K562 (cell line): ENCODE measurements around the gene IFT27. TPM values are rescaled to one million over a fixed set of nuclear protein-coding genes. Genes with fewer than 3 reads are reported as not detected.

Experiments
- HNRNPK ChIP-seq: fragments of 200-400 bp; formaldehyde crosslinking; IDR thresholded peaks from one replicate; pipeline ENCODE4 v1.6.1; 2018; ENCODE audit warnings: mild to moderate bottlenecking, low read depth, low read length; ENCODE audit not compliant: poor library complexity, severe bottlenecking
- IRF9 ChIP-seq: fragments of 450-650 bp; IDR thresholded peaks from 2 replicates; pipeline ENCODE4 v1.6.1; 2016; ENCODE audit warnings: missing biosample characterization, missing genetic modification characterization
- RAD21 ChIP-seq, 2 experiments: fragments of 250-450 bp in 1 of 2; fragments of 450-650 bp in 1 of 2; sonication (Bioruptor Pico) in 1 of 2; formaldehyde crosslinking in 1 of 2; IDR thresholded peaks in 1 of 2; conservative IDR thresholded peaks in 1 of 2; 2 replicates each; pipeline versions ENCODE4 v1.4.0 to v1.8.0; 2020 to 2022; ENCODE audit warnings: mild to moderate bottlenecking in 2 of 2, moderate library complexity in 1 of 2
- RUNX1 ChIP-seq: sonication (generic); IDR thresholded peaks from 2 replicates; pipeline ENCODE4 v1.6.1; 2016; ENCODE audit warnings: antibody characterized with exemption, low read depth
- SAFB2 ChIP-seq: fragments of 200-400 bp; formaldehyde crosslinking; IDR thresholded peaks from 2 replicates; pipeline ENCODE4 v1.6.1; 2018; ENCODE audit warnings: borderline replicate concordance, low read length, low read depth, moderate library complexity; ENCODE audit not compliant: severe bottlenecking
- SPI1 ChIP-seq: IDR thresholded peaks from 2 replicates; pipeline ENCODE4 v1.6.1; 2011; ENCODE audit warnings: low read depth, low read length, control low read depth, borderline replicate concordance
- ZNF212 ChIP-seq: fragments of 450-650 bp; formaldehyde crosslinking; IDR thresholded peaks from 2 replicates; pipeline ENCODE4 v1.4.0; 2020; ENCODE audit warnings: mild to moderate bottlenecking
- ZNF282 ChIP-seq: sonication (generic); formaldehyde crosslinking; IDR thresholded peaks from 2 replicates; pipeline ENCODE4 v1.8.1; 2023; ENCODE audit warnings: missing genetic modification reagents
- polyA plus RNA-seq, 8 experiments: library from polyadenylated mRNA; depleted of rRNA in 4 of 8; stranded (reverse) in 5 of 8; unstranded in 3 of 8; fragments of >200 nt; fragmentation: Nextera tagmentation in 2 of 8; fragmentation: Illumina TruSeq in 1 of 8; extraction: Ambion mirVana in 2 of 8; extraction: Trizol in 1 of 8; gene quantifications; 2 replicates each; pipeline versions ENCODE4 v1.2.1 to v1.2.3, GENCODE V29; 2011 to 2014; ENCODE audit warnings: inconsistent platforms in 1 of 8, missing spikeins in 1 of 8
- total RNA-seq, 7 experiments: library from RNA; depleted of rRNA in 6 of 7; stranded (reverse); fragments of >200 nt in 6 of 7; fragmentation: Illumina TruSeq in 2 of 7; extraction: Trizol in 2 of 7; gene quantifications; 2 replicates each; pipeline versions ENCODE4 v1.2.1 to v1.2.3, GENCODE V29; 2011 to 2021; ENCODE audit warnings: low replicate concordance in 1 of 7
- TF ChIP-seq, protein P1 (sequence below): fragments of 250-450 bp; sonication (Bioruptor Pico); IDR thresholded peaks from 2 replicates; pipeline ENCODE4 v1.5.0; 2020; ENCODE audit warnings: mild to moderate bottlenecking, borderline replicate concordance
- TF ChIP-seq, protein P2 (sequence below): fragments of 250-450 bp; sonication (Bioruptor Pico); IDR thresholded peaks from 2 replicates; pipeline ENCODE4 v1.8.0; 2022; ENCODE audit warnings: moderate library complexity, mild to moderate bottlenecking, inconsistent platforms

Gene IFT27
- total and polyA plus RNA-seq, 9 of the 15 experiments (the other 6 are each of a cell fraction or from before 2014, with no cell fraction given): 0.01 to 1.4 (median 0.14) TPM; not detected in 1

- TF ChIP-seq, protein P1, sequence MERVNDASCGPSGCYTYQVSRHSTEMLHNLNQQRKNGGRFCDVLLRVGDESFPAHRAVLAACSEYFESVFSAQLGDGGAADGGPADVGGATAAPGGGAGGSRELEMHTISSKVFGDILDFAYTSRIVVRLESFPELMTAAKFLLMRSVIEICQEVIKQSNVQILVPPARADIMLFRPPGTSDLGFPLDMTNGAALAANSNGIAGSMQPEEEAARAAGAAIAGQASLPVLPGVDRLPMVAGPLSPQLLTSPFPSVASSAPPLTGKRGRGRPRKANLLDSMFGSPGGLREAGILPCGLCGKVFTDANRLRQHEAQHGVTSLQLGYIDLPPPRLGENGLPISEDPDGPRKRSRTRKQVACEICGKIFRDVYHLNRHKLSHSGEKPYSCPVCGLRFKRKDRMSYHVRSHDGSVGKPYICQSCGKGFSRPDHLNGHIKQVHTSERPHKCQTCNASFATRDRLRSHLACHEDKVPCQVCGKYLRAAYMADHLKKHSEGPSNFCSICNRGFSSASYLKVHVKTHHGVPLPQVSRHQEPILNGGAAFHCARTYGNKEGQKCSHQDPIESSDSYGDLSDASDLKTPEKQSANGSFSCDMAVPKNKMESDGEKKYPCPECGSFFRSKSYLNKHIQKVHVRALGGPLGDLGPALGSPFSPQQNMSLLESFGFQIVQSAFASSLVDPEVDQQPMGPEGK (CRISPR knock-in tag): no peak
- TF ChIP-seq SPI1 (0 out of 2 replicates have a peak, but pooled peaks have one; percentile 19), HNRNPK (no peak), IRF9 (tag) (no peak), ZNF212 (CRISPR knock-in tag) (no peak), RAD21 (CRISPR knock-in tag; conservative IDR thresholded peaks at IDR 0.05 in 1 of 2, IDR thresholded peaks at IDR 0.05 in 1 of 2) (peak in 1 of 2 experiments; percentile 48; a peak in 2 of 4 replicates), RUNX1 (no peak), ZNF282 (CRISPR knock-in tag) (no peak), SAFB2 (no peak)
- TF ChIP-seq, protein P2, sequence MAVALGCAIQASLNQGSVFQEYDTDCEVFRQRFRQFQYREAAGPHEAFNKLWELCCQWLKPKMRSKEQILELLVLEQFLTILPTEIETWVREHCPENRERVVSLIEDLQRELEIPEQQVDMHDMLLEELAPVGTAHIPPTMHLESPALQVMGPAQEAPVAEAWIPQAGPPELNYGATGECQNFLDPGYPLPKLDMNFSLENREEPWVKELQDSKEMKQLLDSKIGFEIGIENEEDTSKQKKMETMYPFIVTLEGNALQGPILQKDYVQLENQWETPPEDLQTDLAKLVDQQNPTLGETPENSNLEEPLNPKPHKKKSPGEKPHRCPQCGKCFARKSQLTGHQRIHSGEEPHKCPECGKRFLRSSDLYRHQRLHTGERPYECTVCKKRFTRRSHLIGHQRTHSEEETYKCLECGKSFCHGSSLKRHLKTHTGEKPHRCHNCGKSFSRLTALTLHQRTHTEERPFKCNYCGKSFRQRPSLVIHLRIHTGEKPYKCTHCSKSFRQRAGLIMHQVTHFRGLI (CRISPR knock-in tag): no peak
Observed at GRCh38 chr22:36773935-36774334, 2.0 kb downstream of the IFT27 start (continued).
